AML-193 (cell line): ENCODE data around the gene TSG101.

ENCODE experiments used
- DNase-seq, 2 experiments: peaks; one replicate each; lab custom pipeline; 2025; lab: John Stamatoyannopoulos, UW

The TSG101 gene

GRCh38 chr11:18526521-18527296 lies at the start of gene TSG101:
Gene TSG101, minus strand, starts transcription at chr11:18526942. Its CDS starts 126 bp downstream, at chr11:18526816.
- peak; percentile 70 to 72 for DNase-seq

GRCh38 chr11:18575361-18575760 lies 48.6 kb upstream of the TSG101 start:
- no peak for DNase-seq

GRCh38 chr11:18567081-18567480 lies 40.3 kb upstream of the TSG101 start:
- DNase-seq = no peak

- no peak for DNase-seq
These were observed 39.7 kb upstream of the TSG101 start for GRCh38 chr11:18566406-18566805.

- no peak for DNase-seq
These were observed 37.4 kb upstream of the TSG101 start for GRCh38 chr11:18564149-18564548.

GRCh38 chr11:18563090-18563730 lies 36.5 kb upstream of the TSG101 start:
- no peak for DNase-seq

GRCh38 chr11:18548001-18548400 lies 21.3 kb upstream of the TSG101 start:
- no peak for DNase-seq

GRCh38 chr11:18540207-18541009 lies 13.7 kb upstream of the TSG101 start:
- peak; percentile 33 to 35 for DNase-seq

GRCh38 chr11:18536209-18536608 lies 9.5 kb upstream of the TSG101 start:
- DNase-seq = no peak

- DNase-seq = no peak
These were observed 7.5 kb upstream of the TSG101 start for GRCh38 chr11:18534245-18534644.

GRCh38 chr11:18533365-18533764 lies 6.6 kb upstream of the TSG101 start:
- DNase-seq = no peak

- peak; percentile 63 to 67 for DNase-seq
These were observed 770 bp upstream of the TSG101 start for GRCh38 chr11:18527512-18527911.

- DNase-seq = peak in 1 of 2 experiments; percentile 50
These were observed 617 bp downstream of the TSG101 start for GRCh38 chr11:18526130-18526520.

GRCh38 chr11:18524248-18524647 lies 2.5 kb downstream of the TSG101 start:
- no peak for DNase-seq

- no peak for DNase-seq
These were observed 3.7 kb downstream of the TSG101 start for GRCh38 chr11:18523084-18523483.

GRCh38 chr11:18522388-18522787 lies 4.4 kb downstream of the TSG101 start:
- no peak for DNase-seq

- no peak for DNase-seq
These were observed 5.6 kb downstream of the TSG101 start for GRCh38 chr11:18521122-18521521.

- DNase-seq = no peak
These were observed 24.4 kb downstream of the TSG101 start for GRCh38 chr11:18502352-18502751.

- no peak for DNase-seq
These were observed 25.1 kb downstream of the TSG101 start for GRCh38 chr11:18501629-18502028.

- DNase-seq = no peak
These were observed 28.7 kb downstream of the TSG101 start for GRCh38 chr11:18498039-18498438.

GRCh38 chr11:18495703-18496102 lies 31.0 kb downstream of the TSG101 start:
- DNase-seq = no peak

GRCh38 chr11:18495271-18495670 lies 31.5 kb downstream of the TSG101 start:
- DNase-seq = peak in 1 of 2 experiments; percentile 17

GRCh38 chr11:18493310-18493709 lies 33.4 kb downstream of the TSG101 start:
- DNase-seq = no peak
